CD4-positive, alpha-beta T cell treated with Interleukin-6 for 4 hours (primary cell): ENCODE measurements around the gene KBTBD8.

Source experiments
- DNase-seq: peaks from one replicate; pipeline ENCODE4 v3.0.0-alpha.2; 2020; ENCODE audit warnings: mixed read lengths

KBTBD8 gene

GRCh38 chr3:67037615-67038014 lies 39.5 kb downstream of the KBTBD8 start:
- DNase-seq, result no peak

- DNase-seq, result no peak
Measured at GRCh38 chr3:67044295-67044694, 46.2 kb downstream of the KBTBD8 start.

GRCh38 chr3:67044955-67045354 lies 46.8 kb downstream of the KBTBD8 start:
- no peak for DNase-seq

GRCh38 chr3:67045711-67046465 lies 47.8 kb downstream of the KBTBD8 start:
- no peak for DNase-seq

GRCh38 chr3:67047051-67047450 lies 48.9 kb downstream of the KBTBD8 start:
- no peak for DNase-seq

- DNase-seq, result no peak
Measured at GRCh38 chr3:67048067-67048714, 50.1 kb downstream of the KBTBD8 start.

GRCh38 chr3:67048715-67049074 lies 50.6 kb downstream of the KBTBD8 start:
- DNase-seq, result no peak

GRCh38 chr3:67059443-67059842 lies 61.3 kb downstream of the KBTBD8 start:
- no peak for DNase-seq
